C4-2B (cell line): Measurements from ENCODE around the gene ECE1.

ENCODE experiments used
- CTCF ChIP-seq: fragments of 450-650 bp; conservative IDR thresholded peaks from 2 replicates; pipeline ENCODE4 v1.5.1; 2017; ENCODE audit warnings: mild to moderate bottlenecking
- ZFX ChIP-seq: fragments of 450-650 bp; IDR thresholded peaks from 2 replicates; pipeline ENCODE4 v1.6.1; 2017

GRCh38 chr1:21175670-21176581, 114.3 kb downstream of the ECE1 start:
- TF ChIP-seq CTCF (no peak), ZFX (no peak)
